A673 (cell line): ENCODE results near the gene SHISAL1. TPM values are rescaled to one million over a fixed set of nuclear protein-coding genes. Genes with fewer than 3 reads are reported as not detected.

Experiments
- BruUV-seq: library from RNA; stranded (reverse); fragments of 400-500 nt; replicated peaks from 2 replicates; lab custom pipeline; 2021; lab: Mats Ljungman, UMichigan
- CTCF ChIA-PET: fragments of 300-600 bp; sonication (Branson Sonifier 250); formaldehyde crosslinking; loops from one replicate; lab custom pipeline; 2022; ENCODE audit warnings: antibody characterized with exemption; lab: Charles Lee
- POLR2A ChIA-PET: fragments of 300-600 bp; sonication (Branson Sonifier 250); formaldehyde crosslinking; loops from one replicate; lab custom pipeline; 2022; ENCODE audit warnings: antibody characterized with exemption; ENCODE audit not compliant: low non-redundant PET; lab: Charles Lee
- DNase-seq: peaks from one replicate; pipeline ENCODE4 v3.0.0-alpha.2; 2015; ENCODE audit warnings: low spot score
- H3K27ac ChIP-seq: fragments of 200-600 bp; sonication (generic); 2 replicates; pipeline ENCODE4 v1.5.1; 2016; ENCODE audit warnings: mixed run types, low read depth, mild to moderate bottlenecking, mixed read lengths, antibody characterized with exemption, low read length; ENCODE audit not compliant: poor library complexity, severe bottlenecking
- H3K27me3 ChIP-seq: fragments of 200-600 bp; sonication (generic); replicated peaks from 2 replicates; pipeline ENCODE4 v1.6.1; 2017; ENCODE audit warnings: mixed run types, low read depth, mild to moderate bottlenecking, mixed read lengths, antibody characterized with exemption, low read length; ENCODE audit not compliant: insufficient read depth, poor library complexity
- H3K36me3 ChIP-seq: fragments of 200-600 bp; sonication (generic); 2 replicates; pipeline ENCODE4 v1.6.1; 2016; ENCODE audit warnings: mixed run types, mild to moderate bottlenecking, mixed read lengths, antibody characterized with exemption, low read length; ENCODE audit not compliant: insufficient read depth, poor library complexity, severe bottlenecking
- H3K4me1 ChIP-seq: fragments of 200-600 bp; sonication (generic); 2 replicates; pipeline ENCODE4 v1.6.1; 2017; ENCODE audit warnings: mixed run types, mild to moderate bottlenecking, mixed read lengths, antibody characterized with exemption, low read length; ENCODE audit not compliant: insufficient read depth, poor library complexity, severe bottlenecking
- H3K4me3 ChIP-seq: fragments of 200-600 bp; sonication (generic); 2 replicates; pipeline ENCODE4 v1.5.1; 2016; ENCODE audit warnings: low read depth, mixed run types, mild to moderate bottlenecking, mixed read lengths, low read length; ENCODE audit not compliant: poor library complexity, severe bottlenecking
- H3K9me3 ChIP-seq: fragments of 200-600 bp; sonication (generic); 2 replicates; pipeline ENCODE4 v1.6.1; 2016; ENCODE audit warnings: mixed run types, low read depth, mild to moderate bottlenecking, mixed read lengths, antibody characterized with exemption, low read length; ENCODE audit not compliant: poor library complexity, severe bottlenecking
- CTCF ChIP-seq: fragments of 300-800, 200-600 bp; sonication (generic); conservative IDR thresholded peaks from 2 replicates; pipeline ENCODE4 v1.5.1; 2017; ENCODE audit warnings: low read depth, mild to moderate bottlenecking, antibody characterized with exemption, low read length, moderate library complexity, mixed read lengths
- EZH2 ChIP-seq: fragments of 200-600 bp; sonication (generic); IDR thresholded peaks from 2 replicates; pipeline ENCODE4 v1.6.1; 2017; ENCODE audit warnings: borderline replicate concordance, low read depth, mild to moderate bottlenecking, mixed read lengths, antibody characterized with exemption, low read length; ENCODE audit not compliant: poor library complexity, severe bottlenecking
- intact Hi-C: fragments of 100-400 bp; cut with micrococcal nuclease; formaldehyde crosslinking; loops from one replicate; pipeline ENCODE4 v1.10.0; 2022; ENCODE audit not compliant: unreplicated experiment
- total RNA-seq: library from RNA; stranded (reverse); gene quantifications from 2 replicates; pipeline ENCODE4 v1.2.3, GENCODE V29; 2021

The SHISAL1 gene
- total RNA-seq, 1 experiment from 2014 or later = 1.8 TPM

- DNase-seq = no peak
- Histone ChIP-seq H3K4me1 (no peaks in the 10 kb centered on the region), H3K27me3 (no peaks in the 10 kb centered on the region), H3K9me3 (no peaks in the 10 kb centered on the region), H3K4me3 (no peak overlapping the region), H3K27ac (no peak overlapping the region), H3K36me3 (no peaks in the 10 kb centered on the region)
- BruUV-seq = no TSS peak
- CTCF ChIA-PET = no interaction called here
- POLR2A ChIA-PET = no interaction called here
- intact Hi-C loops = no loop called here
- no peak for TF ChIP-seq CTCF
- TF ChIP-seq EZH2 = no peak
These were observed 111.7 kb downstream of the SHISAL1 start for GRCh38 chr22:44200855-44201550.

- H3K27ac ChIP-seq = no peak overlapping the region
- DNase-seq = no peak
- H3K27me3 ChIP-seq = no peaks in the 10 kb centered on the region
- POLR2A ChIA-PET = no interaction called here
- BruUV-seq = no TSS peak
- intact Hi-C loops = no loop called here
- TF ChIP-seq EZH2 (no peak), CTCF (no peak)
- no peak overlapping the region for H3K4me3 ChIP-seq
- CTCF ChIA-PET = no interaction called here
- H3K9me3 ChIP-seq = no peaks in the 10 kb centered on the region
- no peaks in the 10 kb centered on the region for H3K4me1 ChIP-seq
- no peaks in the 10 kb centered on the region for H3K36me3 ChIP-seq
These were observed 112.3 kb downstream of the SHISAL1 start for GRCh38 chr22:44200451-44200850.

GRCh38 chr22:44199866-44200265 lies 112.9 kb downstream of the SHISAL1 start:
- Histone ChIP-seq H3K27ac (no peak overlapping the region), H3K4me3 (no peak overlapping the region), H3K4me1 (no peaks in the 10 kb centered on the region), H3K27me3 (no peaks in the 10 kb centered on the region), H3K36me3 (no peaks in the 10 kb centered on the region), H3K9me3 (no peaks in the 10 kb centered on the region)
- ChIA-PET POLR2A (no interaction called here), CTCF (no interaction called here)
- TF ChIP-seq EZH2 (no peak), CTCF (no peak)
- no peak for DNase-seq
- BruUV-seq = no TSS peak
- intact Hi-C loops = no loop called here
